ENCODE measurements around the gene CELF3. TPM values are rescaled to one million over a fixed set of nuclear protein-coding genes. Genes with fewer than 3 reads are reported as not detected.

Gene CELF3
- total and polyA plus RNA-seq, 2 of the 13 experiments (the other 11 are each of a cell fraction or from before 2014, with no cell fraction given) = not detected

DNA sequence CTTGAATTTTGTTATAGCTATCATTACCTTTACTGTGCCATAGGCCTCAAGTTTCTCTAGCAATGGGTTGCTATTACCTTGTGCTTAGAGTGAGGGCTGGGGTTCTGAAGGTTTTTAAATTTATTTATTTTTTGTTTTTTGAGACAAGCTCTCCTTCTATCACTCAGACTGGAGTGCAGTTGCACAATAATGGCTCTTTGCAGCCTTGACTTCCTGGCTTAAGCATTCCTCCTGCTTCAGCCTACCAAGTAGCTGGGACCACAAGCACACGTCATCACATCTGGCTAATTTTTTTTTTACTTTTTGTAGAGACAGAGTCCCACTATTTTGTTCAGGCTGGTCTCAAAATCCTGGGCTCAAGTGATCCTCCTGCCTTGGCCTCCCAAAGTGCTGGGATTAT lies 63.2 kb downstream of the CELF3 start:
- no peak overlapping the region for H3K4me2 ChIP-seq (ENCODE audit: low read depth, low read length)
- CTCF ChIA-PET (ENCODE audit: low intra/inter-chr PET ratio, low total read pairs) = no interaction called here
- H3K79me2 ChIP-seq (ENCODE audit: insufficient read depth, low read length) = no peaks in the 10 kb centered on the region
- peaks cover under 1 to 11% of the 10 kb centered on the region in 2 experiments; a peak in 4 of 5 replicates for H3K36me3 ChIP-seq (replicated peaks in 1 of 2; ENCODE audit: control insufficient read depth in 1 of 2, insufficient read depth in 2 of 2, low read length in 2 of 2)
- no peak overlapping the region for H2AFZ ChIP-seq (ENCODE audit: low read length)
- FAIRE-seq = no peak
- no peaks in the 10 kb centered on the region for H3K27me3 ChIP-seq (ENCODE audit: control insufficient read depth in 1 of 2, insufficient read depth in 2 of 2, low read length in 2 of 2)
- intact Hi-C loops (cut with micrococcal nuclease; ENCODE audit: unreplicated experiment) (no loop called here), in situ Hi-C loops (cut with HindIII; ENCODE audit: extremely low pct_ligation_motif_present, low pct_unique_long_range_greater_than_20kb) (no loop called here)
- H4K20me1 ChIP-seq (ENCODE audit: insufficient read depth, low read length) = no peaks in the 10 kb centered on the region
- no peaks in the 10 kb centered on the region for H3K9me3 ChIP-seq (ENCODE audit: low read length)
- TF ChIP-seq CEBPB (IDR thresholded peaks at IDR 0.05; ENCODE audit: borderline replicate concordance, low read depth, low read length) = peak; percentile 73
- no peak for TF ChIP-seq ZBTB2 (CRISPR knock-in tag; IDR thresholded peaks at IDR 0.05; ENCODE audit: low read depth)
- no peak for ATAC-seq
- no peak overlapping the region for H3K9ac ChIP-seq (ENCODE audit: insufficient read depth, low read depth, low read length)
- POLR2A ChIA-PET = no interaction called here
- 100% methylated on average over 1 of the region's 1 CpG for WGBS (ENCODE audit: low lambda C conversion rate)
- no peak overlapping the region for H3K4me3 ChIP-seq (replicated peaks in 1 of 3; ENCODE audit: insufficient read depth in 1 of 3, low read depth in 2 of 3, low read length in 3 of 3)
- no TSS peak for BruUV-seq (replicated peaks)
- peaks cover 20% of the 10 kb centered on the region for H3K4me1 ChIP-seq (ENCODE audit: insufficient read depth, low read length)
- DNase-seq (ENCODE audit: low spot score) = no peak
- H3K27ac ChIP-seq (ENCODE audit: extremely low read length, insufficient read depth, low read length) = no peak overlapping the region

Small RNA genes lying within 50 kb of the gene (small RNA-seq; reads per million reads assigned to genes)
- 0 reads per million in 3 experiments for gene RNU6-662P (ENCODE audit: insufficient read depth in 2 of 3, insufficient read length in 3 of 3, low read depth in 2 of 3, low replicate concordance in 1 of 3)

Other genes starting within 250 kb of the CELF3 start
- 0.24 and 0.75 TPM in 2 replicates for gene CGN, start 205.4 kb downstream of the CELF3 start, total RNA-seq (2016; rRNA removed; fragmentation: Illumina TruSeq; extraction: Trizol)
- gene CGN, start 205.4 kb downstream of the CELF3 start, polyA plus RNA-seq (2011; rRNA removed) = 0.81 and 1.1 TPM in 2 replicates
- gene TUFT1, start 176.5 kb downstream of the CELF3 start, total RNA-seq (2016; rRNA removed; fragmentation: Illumina TruSeq; extraction: Trizol) = 7.3 and 7.7 TPM in 2 replicates
- gene TUFT1, start 176.5 kb downstream of the CELF3 start, polyA plus RNA-seq (2011; rRNA removed) = 6.4 and 6.7 TPM in 2 replicates
- gene SNX27, start 104.8 kb downstream of the CELF3 start, total RNA-seq (2016; rRNA removed; fragmentation: Illumina TruSeq; extraction: Trizol) = 17.8 and 22.8 TPM in 2 replicates
- 14.4 and 14.5 TPM in 2 replicates for gene SNX27, start 104.8 kb downstream of the CELF3 start, polyA plus RNA-seq (2011; rRNA removed)
- gene RIIAD1, start 4.7 kb upstream of the CELF3 start, total RNA-seq (2016; rRNA removed; fragmentation: Illumina TruSeq; extraction: Trizol) = not detected in 2 replicates
- gene RIIAD1, start 4.7 kb upstream of the CELF3 start, polyA plus RNA-seq (2011; rRNA removed) = not detected in 2 replicates
- 107 and 119 TPM in 2 replicates for gene MRPL9, start 46.7 kb upstream of the CELF3 start, total RNA-seq (2016; rRNA removed; fragmentation: Illumina TruSeq; extraction: Trizol)
- 64.3 and 72.1 TPM in 2 replicates for gene MRPL9, start 46.7 kb upstream of the CELF3 start, polyA plus RNA-seq (2011; rRNA removed)
- 5.4 and 5.6 TPM in 2 replicates for gene TDRKH, start 73.7 kb upstream of the CELF3 start, total RNA-seq (2016; rRNA removed; fragmentation: Illumina TruSeq; extraction: Trizol)
- gene TDRKH, start 73.7 kb upstream of the CELF3 start, polyA plus RNA-seq (2011; rRNA removed) = 3.9 and 4.3 TPM in 2 replicates
- gene LINGO4, start 88.6 kb upstream of the CELF3 start, total RNA-seq (2016; rRNA removed; fragmentation: Illumina TruSeq; extraction: Trizol) = 0.02 TPM in 1 of 2 replicates, not detected in the other
- 0.05 TPM in 2 replicates for gene LINGO4, start 88.6 kb upstream of the CELF3 start, polyA plus RNA-seq (2011; rRNA removed)
- 2.5 TPM in 2 replicates for gene RORC, start 115.0 kb upstream of the CELF3 start, total RNA-seq (2016; rRNA removed; fragmentation: Illumina TruSeq; extraction: Trizol)
- gene RORC, start 115.0 kb upstream of the CELF3 start, polyA plus RNA-seq (2011; rRNA removed) = 6.5 and 9.3 TPM in 2 replicates
- gene C2CD4D, start 123.0 kb upstream of the CELF3 start, total RNA-seq (2016; rRNA removed; fragmentation: Illumina TruSeq; extraction: Trizol) = not detected in 2 replicates
- not detected in 2 replicates for gene C2CD4D, start 123.0 kb upstream of the CELF3 start, polyA plus RNA-seq (2011; rRNA removed)
- not detected in 2 replicates for gene THEM5, start 136.9 kb upstream of the CELF3 start, total RNA-seq (2016; rRNA removed; fragmentation: Illumina TruSeq; extraction: Trizol)
- not detected in 2 replicates for gene THEM5, start 136.9 kb upstream of the CELF3 start, polyA plus RNA-seq (2011; rRNA removed)
- 10.9 and 12.8 TPM in 2 replicates for gene THEM4, start 192.7 kb upstream of the CELF3 start, total RNA-seq (2016; rRNA removed; fragmentation: Illumina TruSeq; extraction: Trizol)
- 11.2 and 13.9 TPM in 2 replicates for gene THEM4, start 192.7 kb upstream of the CELF3 start, polyA plus RNA-seq (2011; rRNA removed)